GM12891 (cell line): Measurements from ENCODE around the gene DYNC1I1.

ENCODE experiments used
- PAX5 ChIP-seq: IDR thresholded peaks from 2 replicates; pipeline ENCODE4 v1.6.1; 2011; ENCODE audit warnings: low read length, moderate library complexity, mild to moderate bottlenecking; ENCODE audit not compliant: insufficient read depth, severe bottlenecking
- POLR2A ChIP-seq: IDR thresholded peaks from 2 replicates; pipeline ENCODE4 v1.6.1; 2011; ENCODE audit warnings: low read depth, low read length, control low read depth
- POLR2AphosphoS5 ChIP-seq: IDR thresholded peaks from 2 replicates; pipeline ENCODE4 v1.6.1; 2011; ENCODE audit warnings: low read depth, low read length, control low read depth
- POU2F2 ChIP-seq: IDR thresholded peaks from 2 replicates; pipeline ENCODE4 v1.6.1; 2011; ENCODE audit warnings: low read depth, mild to moderate bottlenecking, control low read depth, low read length, moderate library complexity
- SPI1 ChIP-seq: IDR thresholded peaks from 2 replicates; pipeline ENCODE4 v1.6.1; 2011; ENCODE audit warnings: low read depth, low read length, control low read depth
- TAF1 ChIP-seq: IDR thresholded peaks from 2 replicates; pipeline ENCODE4 v1.6.1; 2011; ENCODE audit warnings: low read depth, low read length, control low read depth

GRCh38 chr7:95999481-95999880 is 227.1 kb downstream of the DYNC1I1 start:
- TF ChIP-seq POLR2A (no peak), POLR2AphosphoS5 (no peak), PAX5 (no peak), SPI1 (no peak), TAF1 (no peak), POU2F2 (no peak)
